Measurements from ENCODE around the gene PLSCR4. TPM values are rescaled to one million over a fixed set of nuclear protein-coding genes. Genes with fewer than 3 reads are reported as not detected.

PLSCR4 gene
- total and polyA plus RNA-seq, 2 donors (not counting 3 experiments of a cell fraction or from before 2014, with no cell fraction given), result 81.5 to 91.7 TPM

- intact Hi-C loops (cut with micrococcal nuclease), result loop anchor here (1.0 kb wide), 1 partner anchor 10 kb away; no protein-coding TSS in a partner anchor
- FAIRE-seq (no peak), DNase-seq (ENCODE audit: low read depth, low spot score) (peak; percentile 67)
- H3K4me1 ChIP-seq (ENCODE audit: control insufficient read depth, extremely low read depth, insufficient read depth, low read length), result peaks cover 56% of the 10 kb centered on the region
- H3K4me2 ChIP-seq (ENCODE audit: insufficient read depth, low read length), result peak overlapping the region; percentile 39
- no peaks in the 10 kb centered on the region for H4K20me1 ChIP-seq (replicated peaks; ENCODE audit: control insufficient read depth, extremely low read depth, insufficient read depth, low read length)
- ChIA-PET POLR2A (interaction anchor here (0.7 to 2.6 kb wide), 4 partner anchors 8 to 89 kb away, joined by 3 to 13 read pairs (median 4); no protein-coding TSS in a partner anchor), CTCF (interaction anchor here (0.6 to 3.1 kb wide), 15 partner anchors 8 to 390 kb away, joined by 3 to 25 read pairs (median 3); no protein-coding TSS in a partner anchor)
- no peaks in the 10 kb centered on the region for H3K9me1 ChIP-seq (replicated peaks; ENCODE audit: control insufficient read depth, extremely low read depth, insufficient read depth, low read length)
- no TSS peak for BruUV-seq (replicated peaks)
- peak overlapping the region; percentile 22 for H2AFZ ChIP-seq (ENCODE audit: low read depth, low read length)
- TF ChIP-seq JUN (IDR thresholded peaks at IDR 0.05; ENCODE audit: borderline replicate concordance, insufficient read depth, insufficient read length, low read depth) (no peak), GATA2 (IDR thresholded peaks at IDR 0.05; ENCODE audit: insufficient read depth, insufficient read length, low read depth, low read length) (peak; percentile 50)
- dilution Hi-C loops (cut with MboI; ENCODE audit: extremely low pct_ligation_motif_present, low sequenced_read_pairs), result no loop called here
- peak overlapping the region; percentile 0 for H3K9ac ChIP-seq (replicated peaks; ENCODE audit: extremely low read depth, insufficient read depth, low read length)
- no peak overlapping the region for H3K4me3 ChIP-seq (replicated peaks in 1 of 3; ENCODE audit: insufficient read depth in 1 of 3, low read depth in 1 of 3, low read length in 3 of 3)
- no peaks in the 10 kb centered on the region for H3K27me3 ChIP-seq (ENCODE audit: control insufficient read depth in 2 of 2, insufficient read depth in 2 of 2, low read length in 2 of 2)
- H3K9me3 ChIP-seq (replicated peaks; ENCODE audit: control insufficient read depth, insufficient read depth, low read length), result no peaks in the 10 kb centered on the region
- peaks cover 18% of the 10 kb centered on the region for H3K79me2 ChIP-seq (ENCODE audit: control insufficient read depth, insufficient read depth, low read length)
- H3K36me3 ChIP-seq (ENCODE audit: control insufficient read depth in 2 of 2, extremely low read depth in 1 of 2, insufficient read depth in 2 of 2, low read length in 2 of 2), result no peaks in the 10 kb centered on the region
- peak overlapping the region; percentile 65 for H3K27ac ChIP-seq (ENCODE audit: insufficient read depth, low read depth, low read length)
Observed at GRCh38 chr3:146166826-146167225, 84.1 kb downstream of the PLSCR4 start.

DNA sequence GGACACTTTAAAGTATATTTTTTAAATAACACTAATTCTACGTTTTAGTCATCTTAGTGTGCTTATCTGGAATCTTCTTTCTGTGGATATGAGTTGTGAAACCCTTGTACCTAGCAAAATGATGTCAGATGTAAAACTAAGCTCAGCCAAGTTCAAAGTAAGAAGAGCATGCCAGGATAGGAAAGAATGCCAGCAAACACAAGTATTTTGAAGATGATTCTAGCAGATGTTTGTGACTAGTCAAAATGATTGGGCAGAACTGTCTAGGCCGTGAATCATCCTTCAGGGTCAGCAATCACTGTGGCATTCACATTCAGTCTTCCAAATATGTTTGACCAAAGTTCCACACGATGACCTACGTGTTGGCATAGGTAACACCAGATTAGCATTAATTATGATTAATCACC lies 84.5 kb downstream of the PLSCR4 start:
- intact Hi-C loops (cut with micrococcal nuclease) (no loop called here), dilution Hi-C loops (cut with MboI; ENCODE audit: extremely low pct_ligation_motif_present, low sequenced_read_pairs) (no loop called here)
- no peaks in the 10 kb centered on the region for H4K20me1 ChIP-seq (replicated peaks; ENCODE audit: control insufficient read depth, extremely low read depth, insufficient read depth, low read length)
- H3K36me3 ChIP-seq (ENCODE audit: control insufficient read depth in 2 of 2, extremely low read depth in 1 of 2, insufficient read depth in 2 of 2, low read length in 2 of 2), result no peaks in the 10 kb centered on the region
- peaks cover 57% of the 10 kb centered on the region for H3K4me1 ChIP-seq (ENCODE audit: control insufficient read depth, extremely low read depth, insufficient read depth, low read length)
- H3K9ac ChIP-seq (replicated peaks; ENCODE audit: extremely low read depth, insufficient read depth, low read length), result peak overlapping the region; percentile 0
- peak; percentile 89 for FAIRE-seq
- no peaks in the 10 kb centered on the region for H3K27me3 ChIP-seq (ENCODE audit: control insufficient read depth in 2 of 2, insufficient read depth in 2 of 2, low read length in 2 of 2)
- ChIA-PET POLR2A (interaction anchor here (0.7 to 2.6 kb wide), 4 partner anchors 8 to 89 kb away, joined by 3 to 13 read pairs (median 4); no protein-coding TSS in a partner anchor), CTCF (interaction anchor here (0.6 to 3.1 kb wide), 14 partner anchors 9 to 390 kb away, joined by 3 to 25 read pairs (median 4); no protein-coding TSS in a partner anchor)
- no peaks in the 10 kb centered on the region for H3K9me1 ChIP-seq (replicated peaks; ENCODE audit: control insufficient read depth, extremely low read depth, insufficient read depth, low read length)
- peak overlapping the region; percentile 65 for H3K27ac ChIP-seq (ENCODE audit: insufficient read depth, low read depth, low read length)
- no peak overlapping the region for H3K4me3 ChIP-seq (replicated peaks in 1 of 3; ENCODE audit: insufficient read depth in 1 of 3, low read depth in 1 of 3, low read length in 3 of 3)
- H3K79me2 ChIP-seq (ENCODE audit: control insufficient read depth, insufficient read depth, low read length), result peaks cover 22% of the 10 kb centered on the region
- H3K4me2 ChIP-seq (ENCODE audit: insufficient read depth, low read length), result peak overlapping the region; percentile 39
- H3K9me3 ChIP-seq (replicated peaks; ENCODE audit: control insufficient read depth, insufficient read depth, low read length), result no peaks in the 10 kb centered on the region
- DNase-seq (ENCODE audit: low read depth, low spot score), result peak; percentile 58
- BruUV-seq (replicated peaks), result no TSS peak
- TF ChIP-seq FOS (IDR thresholded peaks at IDR 0.05; ENCODE audit: borderline replicate concordance, insufficient read depth, low read length) (peak; percentile 60), JUN (IDR thresholded peaks at IDR 0.05; ENCODE audit: borderline replicate concordance, insufficient read depth, insufficient read length, low read depth) (peak; percentile 11), POLR2A (IDR thresholded peaks at IDR 0.05; ENCODE audit: low read depth, low read length) (no peak), GATA2 (IDR thresholded peaks at IDR 0.05; ENCODE audit: insufficient read depth, insufficient read length, low read depth, low read length) (no peak)
- TF ChIP-seq, protein P1, sequence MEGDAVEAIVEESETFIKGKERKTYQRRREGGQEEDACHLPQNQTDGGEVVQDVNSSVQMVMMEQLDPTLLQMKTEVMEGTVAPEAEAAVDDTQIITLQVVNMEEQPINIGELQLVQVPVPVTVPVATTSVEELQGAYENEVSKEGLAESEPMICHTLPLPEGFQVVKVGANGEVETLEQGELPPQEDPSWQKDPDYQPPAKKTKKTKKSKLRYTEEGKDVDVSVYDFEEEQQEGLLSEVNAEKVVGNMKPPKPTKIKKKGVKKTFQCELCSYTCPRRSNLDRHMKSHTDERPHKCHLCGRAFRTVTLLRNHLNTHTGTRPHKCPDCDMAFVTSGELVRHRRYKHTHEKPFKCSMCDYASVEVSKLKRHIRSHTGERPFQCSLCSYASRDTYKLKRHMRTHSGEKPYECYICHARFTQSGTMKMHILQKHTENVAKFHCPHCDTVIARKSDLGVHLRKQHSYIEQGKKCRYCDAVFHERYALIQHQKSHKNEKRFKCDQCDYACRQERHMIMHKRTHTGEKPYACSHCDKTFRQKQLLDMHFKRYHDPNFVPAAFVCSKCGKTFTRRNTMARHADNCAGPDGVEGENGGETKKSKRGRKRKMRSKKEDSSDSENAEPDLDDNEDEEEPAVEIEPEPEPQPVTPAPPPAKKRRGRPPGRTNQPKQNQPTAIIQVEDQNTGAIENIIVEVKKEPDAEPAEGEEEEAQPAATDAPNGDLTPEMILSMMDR (IDR thresholded peaks at IDR 0.05; ENCODE audit: extremely low read depth in 1 of 2, insufficient read depth in 1 of 2, low read depth in 1 of 2, low read length in 2 of 2), result no peak
- peak overlapping the region; percentile 20 for H2AFZ ChIP-seq (ENCODE audit: low read depth, low read length)
